C4-2B (cell line): ENCODE results near the gene PPP2R5C.

Source experiments
- CTCF ChIP-seq: fragments of 450-650 bp; conservative IDR thresholded peaks from 2 replicates; pipeline ENCODE4 v1.5.1; 2017; ENCODE audit warnings: mild to moderate bottlenecking
- ZFX ChIP-seq: fragments of 450-650 bp; IDR thresholded peaks from 2 replicates; pipeline ENCODE4 v1.6.1; 2017

- TF ChIP-seq CTCF (no peak), ZFX (no peak)
Observed at GRCh38 chr14:101859958-101860357, 98.4 kb downstream of the PPP2R5C start.
